CD14-positive monocyte (primary cell): ENCODE data around the gene DYNLL1. TPM values are rescaled to one million over a fixed set of nuclear protein-coding genes. Genes with fewer than 3 reads are reported as not detected.
A peak's percentile ranks its signal among the peaks of the same experiment; 100 is the strongest.
"Not testable (repeated sequence)": the region's sequence is repeated elsewhere in the genome, so short reads cannot be mapped to it uniquely, and the experiment has no call there.

Source experiments
- DNase-seq, 3 donors: peaks; one replicate each; pipeline ENCODE4 v3.0.0-alpha.2; 2011 to 2022
- H2AFZ ChIP-seq: 2 replicates; pipeline ENCODE4 v1.6.0; 2012; ENCODE audit warnings: mild to moderate bottlenecking, low read depth, low read length, inconsistent platforms; ENCODE audit not compliant: insufficient read depth, poor library complexity, severe bottlenecking
- H3K27ac ChIP-seq, 2 donors: 1 replicate in 1 of 2; 2 replicates in 1 of 2; pipeline ENCODE4 v1.5.1; 2012 to 2013; ENCODE audit warnings: low read length in 2 of 2, control low read depth in 1 of 2, inconsistent platforms in 1 of 2, low read depth in 1 of 2, mild to moderate bottlenecking in 1 of 2
- H3K27me3 ChIP-seq, 2 donors: one replicate each; pipeline versions ENCODE4 v1.6.0 to v1.6.1; 2011 to 2013; ENCODE audit warnings: low read length in 2 of 2; ENCODE audit not compliant: control insufficient read depth in 2 of 2, insufficient read depth in 2 of 2
- H3K36me3 ChIP-seq, 2 donors: replicated peaks in 1 of 2; 1 replicate in 1 of 2; 2 replicates in 1 of 2; pipeline versions ENCODE4 v1.5.1 to v1.6.1; 2012 to 2013; ENCODE audit warnings: low read length in 2 of 2, control low read depth in 1 of 2, inconsistent platforms in 1 of 2, mild to moderate bottlenecking in 1 of 2; ENCODE audit not compliant: insufficient read depth in 2 of 2, control insufficient read depth in 1 of 2
- H3K4me1 ChIP-seq, 2 donors: 1 replicate in 1 of 2; 2 replicates in 1 of 2; pipeline versions ENCODE4 v1.5.1 to v1.6.1; 2012 to 2013; ENCODE audit warnings: low read length in 2 of 2, control low read depth in 1 of 2, inconsistent platforms in 1 of 2, mild to moderate bottlenecking in 1 of 2, moderate library complexity in 1 of 2; ENCODE audit not compliant: insufficient read depth in 2 of 2, control insufficient read depth in 1 of 2
- H3K4me2 ChIP-seq: replicated peaks from 2 replicates; pipeline ENCODE3; 2012; ENCODE audit warnings: low read length, moderate library complexity, mild to moderate bottlenecking; ENCODE audit not compliant: poor library complexity, severe bottlenecking; ENCODE audit errors: extremely low read depth
- H3K4me3 ChIP-seq, 3 experiments: fragments of 200-600 bp in 1 of 3; sonication (generic) in 1 of 3; replicated peaks in 1 of 3; 1 replicate in 2 of 3; 2 replicates in 1 of 3; pipeline ENCODE4 v1.5.1; 2011 to 2013; ENCODE audit warnings: low read length in 3 of 3, mild to moderate bottlenecking in 3 of 3, control low read depth in 2 of 3, low read depth in 2 of 3, inconsistent platforms in 1 of 3, moderate library complexity in 1 of 3
- H3K79me2 ChIP-seq: 2 replicates; pipeline ENCODE4 v1.6.0; 2012; ENCODE audit warnings: mild to moderate bottlenecking, control low read depth, inconsistent platforms, low read length, moderate library complexity; ENCODE audit not compliant: insufficient read depth
- H3K9ac ChIP-seq: 2 replicates; pipeline ENCODE4 v1.6.0; 2017; ENCODE audit warnings: low read length, mild to moderate bottlenecking; ENCODE audit not compliant: insufficient read depth, poor library complexity, severe bottlenecking
- H3K9me3 ChIP-seq, 2 donors: replicated peaks in 1 of 2; 1 replicate in 1 of 2; 2 replicates in 1 of 2; pipeline versions ENCODE4 v1.5.1 to v1.6.1; 2012 to 2013; ENCODE audit warnings: low read length in 2 of 2, control low read depth in 1 of 2; ENCODE audit not compliant: control insufficient read depth in 1 of 2, insufficient read depth in 1 of 2
- H4K20me1 ChIP-seq: 2 replicates; pipeline ENCODE4 v1.6.0; 2012; ENCODE audit warnings: mild to moderate bottlenecking, low read length, control low read depth, moderate library complexity; ENCODE audit not compliant: insufficient read depth
- H3K27ac Mint-ChIP-seq, 7 donors: one replicate each; pipeline ENCODE4 v1.8.0; 2020; ENCODE audit warnings: mild to moderate bottlenecking in 7 of 7, mixed read lengths in 7 of 7, moderate library complexity in 6 of 7, inconsistent platforms in 2 of 7
- H3K27me3 Mint-ChIP-seq, 3 donors: one replicate each; pipeline ENCODE4 v1.8.0; 2021 to 2022; ENCODE audit warnings: low read depth in 3 of 3, mild to moderate bottlenecking in 3 of 3, mixed read lengths in 3 of 3, moderate library complexity in 3 of 3, inconsistent platforms in 1 of 3
- H3K36me3 Mint-ChIP-seq, 2 donors: one replicate each; pipeline ENCODE4 v1.8.0; 2020; ENCODE audit warnings: mixed read lengths in 2 of 2, inconsistent platforms in 1 of 2, mild to moderate bottlenecking in 1 of 2
- H3K4me1 Mint-ChIP-seq: one replicate; pipeline ENCODE4 v1.8.0; 2020; ENCODE audit warnings: mild to moderate bottlenecking, mixed read lengths
- H3K4me3 Mint-ChIP-seq, 2 donors: one replicate each; pipeline ENCODE4 v1.8.0; 2020; ENCODE audit warnings: mild to moderate bottlenecking in 2 of 2, mixed read lengths in 2 of 2, moderate library complexity in 1 of 2
- H3K9me3 Mint-ChIP-seq, 7 donors: one replicate each; pipeline ENCODE4 v1.8.0; 2020 to 2022; ENCODE audit warnings: mixed read lengths in 7 of 7, mild to moderate bottlenecking in 6 of 7, moderate library complexity in 6 of 7, inconsistent platforms in 2 of 7
- CTCF ChIP-seq: fragments of 200-600 bp; IDR thresholded peaks from one replicate; pipeline ENCODE4 v1.8.0; 2022; ENCODE audit warnings: antibody characterized with exemption, mild to moderate bottlenecking
- WGBS: methylation state at CpG from one replicate; pipeline ENCODE4 v1.1.5; 2013; ENCODE audit warnings: missing lambda C conversion rate; ENCODE audit not compliant: insufficient coverage; 5-methylcytosine and 5-hydroxymethylcytosine counted together
- intact Hi-C, 2 donors: fragments of 100-400 bp; cut with micrococcal nuclease; formaldehyde crosslinking; loops; one replicate each; pipeline versions ENCODE4 v1.15.0 to v1.15.1; 2023
- polyA minus RNA-seq: library from RNA; depleted of rRNA, polyadenylated mRNA; stranded (reverse); fragments of >200 nt; gene quantifications from 2 replicates; pipeline ENCODE4 v1.2.3, GENCODE V29; 2012
- polyA plus RNA-seq, 3 donors: library from polyadenylated mRNA; depleted of rRNA in 1 of 3; unstranded in 2 of 3; stranded (reverse) in 1 of 3; fragments of 300-500 nt in 2 of 3; fragments of >200 nt in 1 of 3; fragmentation: Illumina TruSeq in 2 of 3; gene quantifications; 1 replicate in 2 of 3; 2 replicates in 1 of 3; pipeline ENCODE4 v1.2.3, GENCODE V29; 2012 to 2021
- total RNA-seq, 12 experiments: library from RNA in 1 of 12; stranded (reverse) in 1 of 12; fragments of 120-200 nt in 1 of 12; gene quantifications; one replicate each; pipeline ENCODE4 v1.2.4 and lab custom pipeline; 2013 to 2026; ENCODE audit warnings: mixed read lengths in 6 of 12, inconsistent platforms in 1 of 12

The DYNLL1 gene
- total RNA-seq (2013), result 200 TPM
- polyA plus RNA-seq (100 to 1,000 TPM; 184 to 504 (median 486) TPM), polyA minus RNA-seq (101 and 114 TPM in 2 replicates), total RNA-seq (lab: John Stamatoyannopoulos, UW) (25.9 to 82.2 (median 42.6) reads per million in 11 experiments)

DNA sequence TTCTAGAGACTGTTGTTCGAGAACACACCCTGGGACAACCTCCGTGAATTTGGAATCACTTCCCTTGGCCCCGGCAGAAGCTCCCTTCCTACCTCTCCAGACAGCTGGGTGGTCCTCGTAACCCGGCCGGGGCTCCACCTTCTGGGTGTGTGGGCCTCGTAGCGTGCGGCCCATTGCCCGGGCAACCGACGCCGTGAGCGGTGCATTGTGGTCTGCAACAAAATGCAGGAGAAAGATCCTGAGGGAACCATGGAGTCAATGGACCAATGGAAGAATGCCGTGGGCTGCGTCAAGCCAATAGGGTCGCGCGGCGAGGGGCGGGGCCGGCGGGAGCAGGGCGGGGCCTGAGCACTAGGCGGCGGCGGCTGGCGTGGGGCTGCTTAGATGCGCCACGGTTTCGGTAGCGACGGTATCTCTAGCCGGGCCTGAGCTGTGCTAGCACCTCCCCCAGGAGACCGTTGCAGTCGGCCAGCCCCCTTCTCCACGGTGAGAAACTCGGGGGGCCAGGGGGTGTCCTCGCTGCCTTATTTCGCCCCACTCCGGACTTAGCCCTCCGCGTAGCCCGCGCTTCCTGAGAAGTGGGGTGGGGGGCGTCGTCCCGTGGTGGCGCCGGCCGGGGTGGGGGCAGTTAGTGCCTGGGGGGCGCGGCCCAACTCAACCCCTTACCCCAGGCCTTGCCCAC is at the start of gene DYNLL1:
DYNLL1 (plus strand) TSS at position 383 of the 682 bp plus-strand sequence. CDS start 309 bp downstream, outside the sequence.
- H3K4me2 ChIP-seq, result peak within 1 kb of the TSS; percentile 94
- H3K27me3 ChIP-seq, result no peaks in the 10 kb centered on the region
- peaks cover 14 to 25% of the 10 kb centered on the region in 2 donors for H3K36me3 Mint-ChIP-seq
- peaks cover 17 to 21% of the 10 kb centered on the region in 2 donors for H3K4me1 ChIP-seq
- no peaks in the 10 kb centered on the region for H3K9me3 ChIP-seq
- intact Hi-C loops, result loop anchor here (5.0 kb wide), 2 partner anchors 36 to 41 kb away; partner anchors contain the start of gene RNF10 (in 1 of the 2)
- H3K27ac ChIP-seq, result peak within 1 kb of the TSS; percentile 57 to 76
- peak within 1 kb of the TSS; percentile 93 to 98 for H3K4me3 Mint-ChIP-seq
- no peak for TF ChIP-seq CTCF
- peak within 1 kb of the TSS; percentile 86 for H2AFZ ChIP-seq
- peak within 1 kb of the TSS; percentile 74 for H3K9ac ChIP-seq
- peak within 1 kb of the TSS; percentile 91 to 99 (median 99) for H3K4me3 ChIP-seq
- peaks cover 0 to 2% (median 2%) of the 10 kb centered on the region in 3 donors for H3K27me3 Mint-ChIP-seq
- under 1% methylated on average over 33 of the region's 53 CpGs for WGBS
- H4K20me1 ChIP-seq, result peaks cover 30% of the 10 kb centered on the region
- peak; percentile 92 to 96 (median 93) for DNase-seq
- H3K27ac Mint-ChIP-seq, result peak within 1 kb of the TSS; percentile 77 to 88 (median 84)
- peaks cover 30% of the 10 kb centered on the region for H3K79me2 ChIP-seq
- H3K4me1 Mint-ChIP-seq, result peaks cover 24% of the 10 kb centered on the region
- H3K36me3 ChIP-seq, result peaks cover 13 to 25% of the 10 kb centered on the region in 2 donors
- H3K9me3 Mint-ChIP-seq, result no peaks in the 10 kb centered on the region

GRCh38 chr12:120446844-120447178 is 49.1 kb upstream of the DYNLL1 start:
- intact Hi-C loops, H3K27me3 Mint-ChIP-seq, H3K9me3 ChIP-seq, H3K9me3 Mint-ChIP-seq, H4K20me1 ChIP-seq, DNase-seq, H3K27me3 ChIP-seq: not testable (repeated sequence)
- peak overlapping the region; percentile 93 to 95 for H3K4me3 Mint-ChIP-seq
- Histone ChIP-seq H3K4me3 (peak overlapping the region; percentile 90 to 93 (median 93)), H3K9ac (peak overlapping the region; percentile 84), H2AFZ (peak overlapping the region; percentile 97), H3K4me1 (peaks cover 18 to 29% of the 10 kb centered on the region in 2 donors), H3K4me2 (peak overlapping the region; percentile 93), H3K27ac (peak overlapping the region; percentile 75 to 93), H3K79me2 (peaks cover 66% of the 10 kb centered on the region), H3K36me3 (peaks cover 21 to 49% of the 10 kb centered on the region in 2 donors)
- H3K36me3 Mint-ChIP-seq, result peaks cover 23 to 43% of the 10 kb centered on the region in 2 donors
- peak overlapping the region; percentile 90 to 95 (median 94) for H3K27ac Mint-ChIP-seq
- H3K4me1 Mint-ChIP-seq, result peaks cover 19% of the 10 kb centered on the region
- 8% methylated on average over 15 of the region's 17 CpGs for WGBS
